Tibial nerve (tissue), 4 donors: ENCODE results near the gene KRTAP9-4. TPM values are rescaled to one million over a fixed set of nuclear protein-coding genes. Genes with fewer than 3 reads are reported as not detected.

Source experiments
- DNase-seq, 2 donors: peaks; one replicate each; pipeline ENCODE4 v3.0.0-alpha.2; 2019; ENCODE audit warnings: low spot score in 2 of 2
- H3K27ac ChIP-seq, 4 donors: fragments of 200-600 bp; sonication (generic) in 3 of 4; one replicate each; pipeline ENCODE4 v1.5.1; 2017 to 2019; ENCODE audit warnings: mild to moderate bottlenecking in 1 of 4
- H3K27me3 ChIP-seq, 2 donors: fragments of 200-600 bp; sonication (generic) in 1 of 2; one replicate each; pipeline versions ENCODE4 v1.5.1 to v1.6.0; 2017 to 2019
- H3K36me3 ChIP-seq, 3 donors: fragments of 200-600 bp; sonication (generic); one replicate each; pipeline ENCODE4 v1.5.1; 2018 to 2019
- H3K4me1 ChIP-seq, 4 donors: fragments of 200-600 bp; sonication (generic) in 3 of 4; one replicate each; pipeline ENCODE4 v1.5.1; 2017 to 2019
- H3K4me3 ChIP-seq, 4 donors: fragments of 200-600 bp; sonication (generic) in 3 of 4; one replicate each; pipeline ENCODE4 v1.5.1; 2017 to 2019; ENCODE audit warnings: mild to moderate bottlenecking in 1 of 4, moderate library complexity in 1 of 4
- H3K9me3 ChIP-seq, 4 donors: fragments of 200-600 bp; sonication (generic) in 3 of 4; one replicate each; pipeline ENCODE4 v1.5.1; 2017 to 2019
- CTCF ChIP-seq, 5 experiments: fragments of 200-600 bp in 3 of 5; fragments of 450-650 bp in 2 of 5; sonication (generic) in 3 of 5; IDR thresholded peaks; one replicate each; pipeline ENCODE4 v1.5.1; 2016 to 2019; ENCODE audit warnings: antibody characterized with exemption in 5 of 5, mild to moderate bottlenecking in 3 of 5, moderate library complexity in 2 of 5
- EP300 ChIP-seq, 2 donors: sonication (generic); formaldehyde crosslinking; IDR thresholded peaks; one replicate each; pipeline ENCODE4 v1.6.1; 2017; ENCODE audit warnings: antibody characterized with exemption in 2 of 2, mild to moderate bottlenecking in 1 of 2
- POLR2A ChIP-seq, 2 donors: fragments of 450-650 bp; IDR thresholded peaks; one replicate each; pipeline ENCODE4 v1.6.1; 2017; ENCODE audit warnings: antibody characterized with exemption in 2 of 2, mild to moderate bottlenecking in 2 of 2, moderate library complexity in 2 of 2
- WGBS, 2 donors: methylation state at CpG; one replicate each; pipeline ENCODE4 v1.1.5; 2018; 5-methylcytosine and 5-hydroxymethylcytosine counted together
- total RNA-seq, 4 donors: library from RNA; depleted of rRNA; stranded (reverse); fragments of >200 nt; gene quantifications; one replicate each; pipeline ENCODE4 v1.1.0, GENCODE V29; 2016

Gene KRTAP9-4
- total RNA-seq, 4 donors from 2014 or later: not detected

GRCh38 chr17:41278176-41278955, 28.9 kb downstream of the KRTAP9-4 start:
- Histone ChIP-seq H3K27me3 (no peaks in the 10 kb centered on the region), H3K4me3 (no peak overlapping the region), H3K9me3 (no peaks in the 10 kb centered on the region), H3K36me3 (no peaks in the 10 kb centered on the region), H3K27ac (no peak overlapping the region), H3K4me1 (no peaks in the 10 kb centered on the region)
- WGBS, 2 donors: 87 to 91% methylated on average over 3 of the region's 3 CpGs
- DNase-seq: no peak
- TF ChIP-seq EP300 (IDR thresholded peaks at IDR 0.05): no peak
- no peak for TF ChIP-seq CTCF (IDR thresholded peaks at IDR 0.05)
- no peak for TF ChIP-seq POLR2A (IDR thresholded peaks at IDR 0.05)

GRCh38 chr17:41284043-41284442, 34.6 kb downstream of the KRTAP9-4 start:
- WGBS, 2 donors: 37 to 43% methylated on average over 3 of the region's 3 CpGs
- Histone ChIP-seq H3K27me3 (no peaks in the 10 kb centered on the region), H3K36me3 (no peaks in the 10 kb centered on the region), H3K4me1 (no peaks in the 10 kb centered on the region), H3K27ac (no peak overlapping the region), H3K4me3 (no peak overlapping the region), H3K9me3 (no peaks in the 10 kb centered on the region)
- DNase-seq: no peak
- TF ChIP-seq POLR2A (IDR thresholded peaks at IDR 0.05) (no peak), EP300 (IDR thresholded peaks at IDR 0.05) (no peak), CTCF (IDR thresholded peaks at IDR 0.05) (no peak)

- TF ChIP-seq POLR2A (IDR thresholded peaks at IDR 0.05): no peak
- no peak for TF ChIP-seq CTCF (IDR thresholded peaks at IDR 0.05)
- no peak for TF ChIP-seq EP300 (IDR thresholded peaks at IDR 0.05)
- H3K27me3 ChIP-seq: no peaks in the 10 kb centered on the region
- no peaks in the 10 kb centered on the region for H3K9me3 ChIP-seq
- no peak overlapping the region for H3K27ac ChIP-seq
- DNase-seq: no peak
- no peaks in the 10 kb centered on the region for H3K4me1 ChIP-seq
- no peaks in the 10 kb centered on the region for H3K36me3 ChIP-seq
- no peak overlapping the region for H3K4me3 ChIP-seq
- 39 to 44% methylated on average over 2 of the region's 2 CpGs for WGBS, 2 donors
Measured at GRCh38 chr17:41284546-41284945, 35.1 kb downstream of the KRTAP9-4 start.

- 88% methylated on average over 3 of the region's 3 CpGs for WGBS, 2 donors
- Histone ChIP-seq H3K4me3 (no peak overlapping the region), H3K27ac (no peak overlapping the region), H3K4me1 (no peaks in the 10 kb centered on the region), H3K27me3 (no peaks in the 10 kb centered on the region), H3K36me3 (no peaks in the 10 kb centered on the region), H3K9me3 (no peaks in the 10 kb centered on the region)
- TF ChIP-seq EP300 (IDR thresholded peaks at IDR 0.05) (no peak), POLR2A (IDR thresholded peaks at IDR 0.05) (no peak), CTCF (IDR thresholded peaks at IDR 0.05) (no peak)
- no peak for DNase-seq
Measured at GRCh38 chr17:41287050-41287449, 37.6 kb downstream of the KRTAP9-4 start.

GRCh38 chr17:41294016-41294415, 44.5 kb downstream of the KRTAP9-4 start:
- TF ChIP-seq POLR2A (IDR thresholded peaks at IDR 0.05) (no peak), CTCF (IDR thresholded peaks at IDR 0.05) (no peak), EP300 (IDR thresholded peaks at IDR 0.05) (no peak)

More at GRCh38 chr17:41294016-41294415, 44.5 kb downstream of the KRTAP9-4 start:
- H3K27me3 ChIP-seq: no peaks in the 10 kb centered on the region
- no peak overlapping the region for H3K4me3 ChIP-seq
- no peak overlapping the region for H3K27ac ChIP-seq
- no peaks in the 10 kb centered on the region for H3K36me3 ChIP-seq
- H3K9me3 ChIP-seq: peaks cover 0 to 8% (median 0%) of the 10 kb centered on the region in 4 donors
- DNase-seq: no peak
- no peaks in the 10 kb centered on the region for H3K4me1 ChIP-seq
- 51 to 78% methylated on average over 1 of the region's 1 CpG for WGBS, 2 donors
